Activated T-cell treated with anti-CD3 and anti-CD28 coated beads, Interleukin-2, amount 50 U/mL, for 48 hours (primary cell): Measurements from ENCODE around the gene NECTIN1.

Experiments
- DNase-seq, 2 experiments: peaks; one replicate each; pipeline ENCODE4 v3.0.0-alpha.2; 2020

NECTIN1 gene

GRCh38 chr11:119635776-119636175 is 93.2 kb downstream of the NECTIN1 start:
- no peak for DNase-seq

- DNase-seq: no peak
Measured at GRCh38 chr11:119635041-119635740, 93.8 kb downstream of the NECTIN1 start.

GRCh38 chr11:119634301-119634700 is 94.7 kb downstream of the NECTIN1 start:
- no peak for DNase-seq

- no peak for DNase-seq
Measured at GRCh38 chr11:119629834-119630624, 99.0 kb downstream of the NECTIN1 start.

- DNase-seq: no peak
Measured at GRCh38 chr11:119629085-119629484, 99.9 kb downstream of the NECTIN1 start.

GRCh38 chr11:119627286-119627685 is 101.7 kb downstream of the NECTIN1 start:
- DNase-seq: no peak

- DNase-seq: no peak
Measured at GRCh38 chr11:119626871-119627270, 102.1 kb downstream of the NECTIN1 start.

- no peak for DNase-seq
Measured at GRCh38 chr11:119626197-119626841, 102.7 kb downstream of the NECTIN1 start.

GRCh38 chr11:119625206-119625978 is 103.6 kb downstream of the NECTIN1 start:
- DNase-seq: no peak

GRCh38 chr11:119624629-119625028 is 104.4 kb downstream of the NECTIN1 start:
- DNase-seq: no peak

- DNase-seq: peak; percentile 23 to 27
Measured at GRCh38 chr11:119624102-119624615, 104.8 kb downstream of the NECTIN1 start.

GRCh38 chr11:119623682-119624081 is 105.3 kb downstream of the NECTIN1 start:
- DNase-seq: no peak

GRCh38 chr11:119622454-119623143 is 106.4 kb downstream of the NECTIN1 start:
- no peak for DNase-seq

- no peak for DNase-seq
Measured at GRCh38 chr11:119619665-119620064, 109.3 kb downstream of the NECTIN1 start.

- no peak for DNase-seq
Measured at GRCh38 chr11:119618208-119618909, 110.6 kb downstream of the NECTIN1 start.

GRCh38 chr11:119617340-119617713 is 111.7 kb downstream of the NECTIN1 start:
- no peak for DNase-seq

GRCh38 chr11:119616586-119617339 is 112.2 kb downstream of the NECTIN1 start:
- no peak for DNase-seq

- no peak for DNase-seq
Measured at GRCh38 chr11:119615882-119616196, 113.2 kb downstream of the NECTIN1 start.

- DNase-seq: no peak
Measured at GRCh38 chr11:119615003-119615881, 113.8 kb downstream of the NECTIN1 start.
